GM20000 (cell line): ENCODE data around the gene IL31RA.

ENCODE experiments used
- DNase-seq: peaks from one replicate; pipeline ENCODE4 v3.0.0; 2012; ENCODE audit warnings: low spot score
- CTCF ChIP-seq: IDR thresholded peaks from 2 replicates; pipeline ENCODE4 v1.5.1; 2012; ENCODE audit warnings: mild to moderate bottlenecking, control low read depth; ENCODE audit errors: extremely low read depth, missing control alignments

IL31RA gene

GRCh38 chr5:55925181-55925580 is 74.0 kb downstream of the IL31RA start:
- no peak for TF ChIP-seq CTCF
- DNase-seq: no peak

- DNase-seq: no peak
- TF ChIP-seq CTCF: no peak
These were observed 74.6 kb downstream of the IL31RA start for GRCh38 chr5:55925712-55926111.

- DNase-seq: no peak
- TF ChIP-seq CTCF: no peak
These were observed 75.3 kb downstream of the IL31RA start for GRCh38 chr5:55926476-55926875.

DNA sequence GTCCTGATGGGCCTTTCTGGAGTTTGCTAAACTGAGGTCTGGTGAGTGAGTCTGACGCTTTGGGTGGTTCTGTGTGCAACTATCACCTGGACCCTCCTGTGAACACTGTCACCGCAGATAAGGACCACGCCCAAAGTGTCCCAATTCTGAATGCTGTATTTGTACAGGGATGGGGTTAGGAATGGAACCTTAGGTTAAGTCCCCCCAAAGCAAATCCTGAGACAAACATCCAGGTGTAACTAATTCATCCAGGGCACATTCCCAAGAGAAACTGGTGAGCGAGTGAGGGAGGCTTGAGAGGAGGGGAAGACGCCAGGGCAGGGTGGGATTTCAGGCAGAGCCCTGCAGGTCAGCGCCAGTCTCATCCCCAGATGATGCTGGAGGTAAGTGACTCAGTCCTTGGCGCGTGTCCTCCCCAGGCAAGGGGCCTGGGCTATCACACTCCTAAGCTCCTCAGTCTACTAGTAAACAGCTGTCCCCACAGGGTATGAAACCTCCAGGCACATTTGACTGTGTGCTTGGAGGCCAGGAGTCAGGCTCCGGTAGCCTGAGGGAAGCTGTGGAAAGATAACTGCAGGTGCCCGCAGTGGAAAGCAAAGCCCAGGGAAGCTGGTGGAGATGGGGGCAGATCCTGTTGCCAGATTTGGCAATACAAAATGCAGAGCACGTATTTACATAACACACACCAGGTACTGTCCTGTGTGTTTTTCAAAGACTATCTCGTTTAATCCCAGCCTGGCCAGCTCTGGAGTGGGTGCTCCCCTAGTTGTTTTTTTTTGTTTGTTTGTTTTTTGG is 76.9 kb downstream of the IL31RA start:
- TF ChIP-seq CTCF: no peak
- no peak for DNase-seq

- TF ChIP-seq CTCF: no peak
- no peak for DNase-seq
These were observed 78.1 kb downstream of the IL31RA start for GRCh38 chr5:55929020-55929799.

- no peak for DNase-seq
- no peak for TF ChIP-seq CTCF
These were observed 81.5 kb downstream of the IL31RA start for GRCh38 chr5:55932700-55933099.
